OCI-LY1 (cell line): ENCODE results near the gene CARD10.

Source experiments
- H2AFZ ChIP-seq: fragments of 200-600 bp; sonication (generic), shearing (Covaris generic); 2 replicates; pipeline ENCODE4 v1.6.0; 2014; ENCODE audit warnings: antibody characterized with exemption, mild to moderate bottlenecking, low read length
- H3F3A ChIP-seq: fragments of 200-600 bp; sonication (generic), shearing (Covaris generic); 2 replicates; pipeline ENCODE4 v1.6.0; 2014; ENCODE audit warnings: mild to moderate bottlenecking, antibody characterized with exemption, low read length, moderate library complexity; ENCODE audit not compliant: insufficient read depth
- H3K27ac ChIP-seq: fragments of 200-600 bp; sonication (generic); 2 replicates; pipeline ENCODE4 v1.5.1; 2014; ENCODE audit warnings: low read length, mixed run types, mild to moderate bottlenecking, low read depth; ENCODE audit not compliant: poor library complexity, severe bottlenecking
- H3K27me3 ChIP-seq: fragments of 200-600 bp; sonication (generic); 2 replicates; pipeline ENCODE4 v1.6.0; 2014; ENCODE audit warnings: antibody characterized with exemption, mild to moderate bottlenecking, low read length, moderate library complexity; ENCODE audit not compliant: insufficient read depth
- H3K36me3 ChIP-seq: fragments of 200-600 bp; sonication (generic); 2 replicates; pipeline ENCODE4 v1.6.1; 2014; ENCODE audit warnings: mild to moderate bottlenecking, antibody characterized with exemption, low read length, moderate library complexity, mixed read lengths; ENCODE audit not compliant: insufficient read depth
- H3K4me1 ChIP-seq: fragments of 200-600 bp; sonication (generic); 2 replicates; pipeline ENCODE4 v1.5.1; 2014; ENCODE audit warnings: mild to moderate bottlenecking, low read length, moderate library complexity; ENCODE audit not compliant: insufficient read depth, severe bottlenecking
- H3K4me2 ChIP-seq: fragments of 200-600 bp; sonication (generic), shearing (Covaris generic); 2 replicates; pipeline ENCODE4 v1.6.1; 2014; ENCODE audit warnings: low read length
- H3K4me3 ChIP-seq: fragments of 200-600 bp; sonication (generic); 2 replicates; pipeline ENCODE4 v1.5.1; 2014; ENCODE audit warnings: low read length, low read depth, mild to moderate bottlenecking, mixed read lengths; ENCODE audit not compliant: poor library complexity, severe bottlenecking
- H3K79me2 ChIP-seq: fragments of 200-600 bp; shearing (Covaris generic); 2 replicates; pipeline ENCODE4 v1.6.1; 2016; ENCODE audit warnings: mixed run types, low read length, mixed read lengths; ENCODE audit not compliant: insufficient read depth
- H3K9ac ChIP-seq: fragments of 200-600 bp; sonication (generic), shearing (Covaris generic); 2 replicates; pipeline ENCODE4 v1.6.1; 2014; ENCODE audit warnings: mild to moderate bottlenecking, low read length, mixed read lengths
- H3K9me2 ChIP-seq: fragments of 200-600 bp; sonication (generic), shearing (Covaris generic); 2 replicates; pipeline ENCODE4 v1.6.1; 2014; ENCODE audit warnings: low read depth, mild to moderate bottlenecking, low read length, mixed read lengths
- H3K9me3 ChIP-seq: fragments of 200-600 bp; shearing (Covaris generic); 2 replicates; pipeline ENCODE4 v1.6.1; 2014; ENCODE audit warnings: low read length, mixed read lengths
- H4K20me1 ChIP-seq: fragments of 200-600 bp; sonication (generic), shearing (Covaris generic); 2 replicates; pipeline ENCODE4 v1.6.0; 2016; ENCODE audit warnings: mild to moderate bottlenecking, low read length; ENCODE audit not compliant: insufficient read depth
- EZH2 ChIP-seq: fragments of 200-600 bp; sonication (generic), shearing (Covaris generic); IDR thresholded peaks from 2 replicates; pipeline ENCODE4 v1.8.0; 2017; ENCODE audit warnings: borderline replicate concordance, mixed run types, mild to moderate bottlenecking, antibody characterized with exemption, low read length, moderate library complexity, mixed read lengths
- TF ChIP-seq, protein P1 (sequence below): fragments of 200-600 bp; sonication (generic), shearing (Covaris generic); IDR thresholded peaks from 2 replicates; pipeline ENCODE4 v1.5.1; 2017; ENCODE audit warnings: mild to moderate bottlenecking, antibody characterized with exemption, low read length, moderate library complexity, mixed read lengths

CARD10 gene

DNA sequence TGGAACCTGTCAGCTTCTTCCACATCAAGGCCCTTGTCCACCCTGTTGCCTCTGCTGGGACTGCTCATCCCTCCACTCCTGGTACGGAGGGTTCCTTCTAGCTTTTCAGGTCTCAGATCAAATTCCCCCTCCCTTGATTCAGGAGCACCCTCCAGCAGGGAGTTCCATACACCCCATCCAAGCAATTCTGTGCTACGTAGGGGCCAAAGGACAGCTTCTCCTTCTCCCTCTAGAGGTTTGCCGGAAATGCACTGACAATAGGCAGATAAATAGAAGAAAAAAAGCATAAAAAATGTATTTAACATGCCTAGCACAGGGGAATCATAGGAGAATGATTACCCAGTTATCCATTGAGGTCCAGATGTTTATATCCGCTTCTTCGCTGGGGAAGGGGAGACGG lies 3.3 kb upstream of the CARD10 start:
- no peak overlapping the region for H3K4me2 ChIP-seq
- no peaks in the 10 kb centered on the region for H3K9me2 ChIP-seq

DNA sequence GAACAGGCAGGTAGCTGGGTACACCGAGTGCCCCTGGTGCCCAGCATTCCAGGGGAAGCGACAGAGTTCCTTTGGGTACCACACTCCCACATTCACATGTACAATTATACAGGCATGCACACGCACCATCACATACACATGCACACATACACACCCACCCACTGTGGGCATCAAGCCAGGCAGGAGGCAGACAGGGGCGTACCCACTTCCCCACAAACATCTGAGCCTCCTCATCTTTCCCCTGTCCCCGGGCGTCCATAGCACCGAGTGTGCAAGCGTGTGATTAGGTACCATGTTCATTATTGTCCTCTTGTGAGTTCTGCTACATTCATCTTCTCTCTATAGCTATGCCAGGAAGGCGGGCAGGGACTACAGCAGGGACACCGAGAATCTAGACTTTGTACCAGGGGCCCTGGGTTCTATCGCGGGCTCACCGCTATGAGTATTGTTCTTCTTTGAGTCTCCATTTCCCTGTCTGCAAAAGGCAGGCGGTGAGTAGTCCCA lies 2.1 kb upstream of the CARD10 start:
- no peaks in the 10 kb centered on the region for H4K20me1 ChIP-seq
- H3K36me3 ChIP-seq, result no peaks in the 10 kb centered on the region
- H3K27ac ChIP-seq, result no peak overlapping the region
- no peak overlapping the region for H2AFZ ChIP-seq
- H3F3A ChIP-seq, result no peaks in the 10 kb centered on the region
- H3K27me3 ChIP-seq, result peaks cover 19% of the 10 kb centered on the region
- no peaks in the 10 kb centered on the region for H3K79me2 ChIP-seq
- H3K9me3 ChIP-seq, result peaks cover 2% of the 10 kb centered on the region; the same call in 1 of the 2 replicates
- no peak overlapping the region for H3K4me2 ChIP-seq
- no peak overlapping the region for H3K9ac ChIP-seq
- H3K9me2 ChIP-seq, result no peaks in the 10 kb centered on the region
- H3K4me1 ChIP-seq, result no peaks in the 10 kb centered on the region
- TF ChIP-seq, protein P1, sequence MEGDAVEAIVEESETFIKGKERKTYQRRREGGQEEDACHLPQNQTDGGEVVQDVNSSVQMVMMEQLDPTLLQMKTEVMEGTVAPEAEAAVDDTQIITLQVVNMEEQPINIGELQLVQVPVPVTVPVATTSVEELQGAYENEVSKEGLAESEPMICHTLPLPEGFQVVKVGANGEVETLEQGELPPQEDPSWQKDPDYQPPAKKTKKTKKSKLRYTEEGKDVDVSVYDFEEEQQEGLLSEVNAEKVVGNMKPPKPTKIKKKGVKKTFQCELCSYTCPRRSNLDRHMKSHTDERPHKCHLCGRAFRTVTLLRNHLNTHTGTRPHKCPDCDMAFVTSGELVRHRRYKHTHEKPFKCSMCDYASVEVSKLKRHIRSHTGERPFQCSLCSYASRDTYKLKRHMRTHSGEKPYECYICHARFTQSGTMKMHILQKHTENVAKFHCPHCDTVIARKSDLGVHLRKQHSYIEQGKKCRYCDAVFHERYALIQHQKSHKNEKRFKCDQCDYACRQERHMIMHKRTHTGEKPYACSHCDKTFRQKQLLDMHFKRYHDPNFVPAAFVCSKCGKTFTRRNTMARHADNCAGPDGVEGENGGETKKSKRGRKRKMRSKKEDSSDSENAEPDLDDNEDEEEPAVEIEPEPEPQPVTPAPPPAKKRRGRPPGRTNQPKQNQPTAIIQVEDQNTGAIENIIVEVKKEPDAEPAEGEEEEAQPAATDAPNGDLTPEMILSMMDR, result no peak
- no peak for TF ChIP-seq EZH2
- H3K4me3 ChIP-seq, result no peak overlapping the region

More for the DNA sequence above, 3.3 kb upstream of the CARD10 start:
- Histone ChIP-seq H3K9ac (no peak overlapping the region), H3K9me3 (no peaks in the 10 kb centered on the region), H3K36me3 (no peaks in the 10 kb centered on the region), H3K4me1 (no peaks in the 10 kb centered on the region), H3K79me2 (no peaks in the 10 kb centered on the region), H3K4me3 (no peak overlapping the region), H3K27me3 (peaks cover 18% of the 10 kb centered on the region), H2AFZ (no peak overlapping the region), H3F3A (no peaks in the 10 kb centered on the region), H4K20me1 (no peaks in the 10 kb centered on the region), H3K27ac (no peak overlapping the region)
- TF ChIP-seq, protein P1, result no peak

DNA sequence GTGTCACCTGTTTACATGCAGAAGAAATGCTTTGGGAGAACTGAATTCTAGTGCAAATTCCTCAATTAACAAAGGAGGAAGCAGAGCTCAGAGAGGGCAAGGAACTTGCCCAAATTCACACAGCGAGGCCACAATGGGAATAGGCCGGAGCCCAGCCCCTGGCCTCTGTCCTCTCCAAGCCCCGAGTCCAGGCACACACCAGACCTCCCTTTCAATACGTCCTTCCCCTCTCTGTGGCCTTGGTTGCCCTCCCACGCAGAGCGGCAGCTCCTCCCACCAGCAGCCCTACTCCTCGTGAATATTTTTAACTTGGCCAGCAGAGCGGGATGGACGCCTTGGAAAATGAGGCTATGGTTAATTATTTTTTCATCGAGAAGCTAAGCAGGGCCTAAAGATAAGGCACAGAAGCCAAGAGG lies 1.6 kb upstream of the CARD10 start:
- Histone ChIP-seq H3K9ac (no peak overlapping the region), H3K9me3 (peaks cover 2% of the 10 kb centered on the region; the same call in 1 of the 2 replicates), H3K27ac (no peak overlapping the region), H3F3A (no peaks in the 10 kb centered on the region), H3K79me2 (no peaks in the 10 kb centered on the region), H3K36me3 (no peaks in the 10 kb centered on the region), H2AFZ (no peak overlapping the region), H4K20me1 (no peaks in the 10 kb centered on the region), H3K4me2 (no peak overlapping the region), H3K4me1 (no peaks in the 10 kb centered on the region), H3K4me3 (no peak overlapping the region), H3K9me2 (no peaks in the 10 kb centered on the region), H3K27me3 (peaks cover 23% of the 10 kb centered on the region)
- TF ChIP-seq EZH2, result no peak
- TF ChIP-seq, protein P1, result no peak
